Activated CD8-positive, alpha-beta T cell treated with anti-CD3 and anti-CD28 coated beads for 36 hours (primary cell): ENCODE data around the gene C6orf141. TPM values are rescaled to one million over a fixed set of nuclear protein-coding genes. Genes with fewer than 3 reads are reported as not detected.

Experiments
- ATAC-seq: fragments of 200-7000 bp; cut with Tn5 transposase; one replicate; pipeline ENCODE4 v1.10.0; 2021; ENCODE audit warnings: mild to moderate bottlenecking, moderate library complexity
- CTCF ChIA-PET: fragments of 350-600 bp; sonication (Branson Sonifier 250); formaldehyde crosslinking; loops from one replicate; lab custom pipeline; 2021; ENCODE audit warnings: antibody characterized with exemption; lab: Charles Lee
- POLR2A ChIA-PET: fragments of 350-600 bp; sonication (Branson Sonifier 250); formaldehyde crosslinking; loops from one replicate; lab custom pipeline; 2021; ENCODE audit warnings: antibody characterized with exemption; lab: Charles Lee
- DNase-seq: peaks from one replicate; pipeline ENCODE4 v3.0.0-alpha.2; 2020
- H3K27ac Mint-ChIP-seq: one replicate; pipeline ENCODE4 v1.8.0; 2021; ENCODE audit warnings: mild to moderate bottlenecking, mixed read lengths
- H3K27me3 Mint-ChIP-seq: one replicate; pipeline ENCODE4 v1.8.0; 2021; ENCODE audit warnings: mixed read lengths
- H3K36me3 Mint-ChIP-seq: one replicate; pipeline ENCODE4 v1.8.0; 2021; ENCODE audit warnings: low read depth, mixed read lengths
- H3K4me1 Mint-ChIP-seq: one replicate; pipeline ENCODE4 v1.8.0; 2021; ENCODE audit warnings: low read depth, mixed read lengths
- H3K4me3 Mint-ChIP-seq: one replicate; pipeline ENCODE4 v1.8.0; 2021; ENCODE audit warnings: mild to moderate bottlenecking, moderate library complexity, mixed read lengths
- H3K9me3 Mint-ChIP-seq: one replicate; pipeline ENCODE4 v1.8.0; 2021; ENCODE audit warnings: mixed read lengths
- CTCF ChIP-seq: fragments of 200-600 bp; IDR thresholded peaks from one replicate; pipeline ENCODE4 v1.8.0; 2022; ENCODE audit warnings: antibody characterized with exemption, mild to moderate bottlenecking
- intact Hi-C: fragments of 100-400 bp; cut with micrococcal nuclease; formaldehyde crosslinking; loops from one replicate; pipeline ENCODE4 v1.10.0; 2022
- total RNA-seq, 2 experiments: library from RNA; stranded (reverse); gene quantifications; one replicate each; pipeline ENCODE4 v1.2.3, GENCODE V29; 2021

Gene C6orf141
- total RNA-seq, 2 experiments from 2014 or later, result 0.43 to 0.87 TPM

- Mint-ChIP-seq H3K9me3 (no peaks in the 10 kb centered on the region), H3K27ac (no peak overlapping the region), H3K4me3 (no peak overlapping the region), H3K4me1 (peaks cover 4% of the 10 kb centered on the region), H3K27me3 (peaks cover 6% of the 10 kb centered on the region), H3K36me3 (no peaks in the 10 kb centered on the region)
- CTCF ChIA-PET, result interaction anchor here (0.9 to 1.5 kb wide), 3 partner anchors 25 to 50 kb away, joined by 3 to 5 read pairs (median 4); no protein-coding TSS in a partner anchor
- no peak for ATAC-seq
- POLR2A ChIA-PET, result no interaction called here
- DNase-seq, result no peak
- TF ChIP-seq CTCF, result no peak
- intact Hi-C loops, result no loop called here
Observed at GRCh38 chr6:49557177-49557576, 6.7 kb downstream of the C6orf141 start.

GRCh38 chr6:49558238-49558637 lies 7.8 kb downstream of the C6orf141 start:
- H3K4me1 Mint-ChIP-seq, result peaks cover 4% of the 10 kb centered on the region
- no peaks in the 10 kb centered on the region for H3K36me3 Mint-ChIP-seq
- no peak overlapping the region for H3K27ac Mint-ChIP-seq
- no peak for ATAC-seq
- POLR2A ChIA-PET, result no interaction called here
- no peak overlapping the region for H3K4me3 Mint-ChIP-seq
- CTCF ChIA-PET, result interaction anchor here (1.2 to 1.5 kb wide), 2 partner anchors 26 to 49 kb away, joined by 4 to 5 read pairs; no protein-coding TSS in a partner anchor
- H3K9me3 Mint-ChIP-seq, result no peaks in the 10 kb centered on the region
- intact Hi-C loops, result no loop called here
- no peak for TF ChIP-seq CTCF
- no peak for DNase-seq
- peaks cover 6% of the 10 kb centered on the region for H3K27me3 Mint-ChIP-seq

GRCh38 chr6:49563006-49563886 lies 12.8 kb downstream of the C6orf141 start:
- ChIA-PET CTCF (interaction anchor here (0.8 to 1.4 kb wide), 3 partner anchors 22 to 31 kb away, joined by 3 read pairs; no protein-coding TSS in a partner anchor), POLR2A (interaction anchor here (0.5 kb wide), 1 partner anchor 11 kb away, joined by 3 read pairs; no protein-coding TSS in a partner anchor)
- intact Hi-C loops, result no loop called here
- ATAC-seq (no peak), DNase-seq (no peak)
- Mint-ChIP-seq H3K36me3 (no peaks in the 10 kb centered on the region), H3K4me1 (no peaks in the 10 kb centered on the region), H3K4me3 (no peak overlapping the region), H3K9me3 (peaks cover 4% of the 10 kb centered on the region), H3K27ac (no peak overlapping the region), H3K27me3 (peaks cover 14% of the 10 kb centered on the region)
- TF ChIP-seq CTCF, result no peak

GRCh38 chr6:49564552-49564951 lies 14.1 kb downstream of the C6orf141 start:
- no peaks in the 10 kb centered on the region for H3K4me1 Mint-ChIP-seq

More at GRCh38 chr6:49564552-49564951, 14.1 kb downstream of the C6orf141 start:
- CTCF ChIA-PET, result no interaction called here
- Mint-ChIP-seq H3K9me3 (peaks cover 4% of the 10 kb centered on the region), H3K36me3 (no peaks in the 10 kb centered on the region), H3K27ac (no peak overlapping the region), H3K4me3 (no peak overlapping the region), H3K27me3 (peaks cover 15% of the 10 kb centered on the region)
- no peak for DNase-seq
- ATAC-seq, result no peak
- POLR2A ChIA-PET, result no interaction called here
- intact Hi-C loops, result no loop called here
- TF ChIP-seq CTCF, result no peak
